ENCODE measurements around the gene TBX20. TPM values are rescaled to one million over a fixed set of nuclear protein-coding genes. Genes with fewer than 3 reads are reported as not detected.

Gene TBX20
- total and polyA plus RNA-seq, 2 of the 8 experiments (the other 6 are each of a cell fraction or from before 2014, with no cell fraction given) = 0.08 to 0.26 TPM

DNA sequence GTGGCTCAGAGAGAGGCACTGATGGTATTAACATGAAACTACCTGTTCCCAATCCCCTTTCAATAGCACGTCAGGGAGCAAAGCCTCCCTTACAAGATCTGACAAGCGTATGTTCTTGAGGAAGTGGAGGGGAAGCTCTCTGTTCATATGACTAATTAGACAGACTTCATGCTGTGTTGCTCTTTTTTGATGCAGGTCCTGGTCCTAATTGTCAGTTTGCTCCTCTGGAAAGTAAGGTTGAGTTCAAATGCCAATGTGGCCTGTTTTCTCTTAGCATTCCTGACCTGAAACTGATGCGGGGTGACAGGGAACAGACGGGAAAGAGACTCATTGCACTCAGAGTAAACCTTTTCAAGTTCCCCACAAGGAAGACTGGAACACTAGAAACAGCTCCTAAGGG lies 27.0 kb upstream of the TBX20 start:
- Histone ChIP-seq H3K23me2 (ENCODE audit: low read depth, low read length) (no peaks in the 10 kb centered on the region), H3K4me2 (ENCODE audit: insufficient read depth in 1 of 2, low read depth in 2 of 2, low read length in 2 of 2) (peak overlapping the region in 1 of 2 experiments; percentile 42; a peak in 2 of 4 replicates), H3K14ac (ENCODE audit: insufficient read length) (no peak overlapping the region), H3K23ac (ENCODE audit: insufficient read length) (no peak overlapping the region), H3K4ac (replicated peaks; ENCODE audit: insufficient read length, low read depth, low read length) (no peak overlapping the region), H4K8ac (ENCODE audit: extremely low read depth, insufficient read depth, low read length) (no peak overlapping the region), H3K9me3 (ENCODE audit: insufficient read depth in 2 of 2, low read depth in 1 of 2, low read length in 1 of 2) (no peaks in the 10 kb centered on the region), H4K91ac (replicated peaks; ENCODE audit: insufficient read length, low read length) (no peak overlapping the region), H3K79me1 (ENCODE audit: low read depth, low read length) (no peaks in the 10 kb centered on the region), H3K9ac (replicated peaks in 1 of 4; ENCODE audit: extremely low read depth in 1 of 4, low read depth in 3 of 4, low read length in 3 of 4) (no peak overlapping the region), H2BK120ac (replicated peaks; ENCODE audit: low read depth, low read length) (no peak overlapping the region), H2BK12ac (ENCODE audit: low read depth, low read length) (no peak overlapping the region), H3K18ac (ENCODE audit: extremely low read depth, low read length) (no peak overlapping the region), H4K20me1 (replicated peaks in 1 of 2; ENCODE audit: control insufficient read depth in 1 of 2, insufficient read depth in 2 of 2, low read length in 2 of 2) (no peaks in the 10 kb centered on the region), H3K4me3 (ENCODE audit: extremely low read depth in 1 of 4, insufficient read depth in 2 of 4, low read depth in 3 of 4, low read length in 4 of 4) (no peak overlapping the region), H3K4me1 (replicated peaks in 1 of 4; ENCODE audit: control insufficient read depth in 3 of 4, insufficient read depth in 4 of 4, low read length in 3 of 4) (peaks cover 0 to 14% (median 9%) of the 10 kb centered on the region in 4 experiments; a peak in 5 of 7 replicates), H2BK5ac (ENCODE audit: low read depth, low read length) (no peak overlapping the region), H2BK20ac (ENCODE audit: low read length) (no peak overlapping the region), H3K79me2 (ENCODE audit: control insufficient read depth in 1 of 2, insufficient read depth in 2 of 2, low read length in 2 of 2) (no peaks in the 10 kb centered on the region), H3K27me3 (replicated peaks in 1 of 4; ENCODE audit: control insufficient read depth in 3 of 4, extremely low read depth in 1 of 4, insufficient read depth in 3 of 4, low read length in 3 of 4) (no peaks in the 10 kb centered on the region; a peak in 2 of 7 replicates), H3K36me3 (ENCODE audit: control insufficient read depth in 2 of 4, insufficient read depth in 4 of 4, low read length in 3 of 4) (no peaks in the 10 kb centered on the region), H2AFZ (ENCODE audit: low read length) (no peak overlapping the region), H3K56ac (replicated peaks; ENCODE audit: insufficient read length, low read depth, low read length) (no peak overlapping the region), H2BK15ac (ENCODE audit: low read length) (no peak overlapping the region), H2AK5ac (ENCODE audit: low read depth, low read length) (no peak overlapping the region), H3K27ac (ENCODE audit: low read depth, low read length) (no peak overlapping the region), H4K5ac (ENCODE audit: insufficient read length, low read depth, low read length) (no peak overlapping the region)
- FAIRE-seq (no peak), DNase-seq (ENCODE audit: low read depth in 1 of 2, low spot score in 2 of 2) (no peak)
- ChIA-PET POLR2A (ENCODE audit: partially characterized antibody) (interaction anchor here (0.8 kb wide), 1 partner anchor 24 kb away, joined by 3 read pairs; no protein-coding TSS in a partner anchor), CTCF (ENCODE audit: partially characterized antibody) (interaction anchor here (0.9 to 2.0 kb wide), 4 partner anchors 17 to 239 kb away, joined by 3 to 5 read pairs (median 3); no protein-coding TSS in a partner anchor)
- TF ChIP-seq SP2 (IDR thresholded peaks at IDR 0.05; ENCODE audit: low read length) = no peak
- TF ChIP-seq GTF2F1 (IDR thresholded peaks at IDR 0.05; ENCODE audit: borderline replicate concordance, low read depth, low read length) = no peak
- TF ChIP-seq, protein P1, sequence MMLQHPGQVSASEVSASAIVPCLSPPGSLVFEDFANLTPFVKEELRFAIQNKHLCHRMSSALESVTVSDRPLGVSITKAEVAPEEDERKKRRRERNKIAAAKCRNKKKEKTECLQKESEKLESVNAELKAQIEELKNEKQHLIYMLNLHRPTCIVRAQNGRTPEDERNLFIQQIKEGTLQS (IDR thresholded peaks at IDR 0.05; ENCODE audit: insufficient read depth, low read depth, low read length) = no peak
- TF ChIP-seq SP1 (IDR thresholded peaks at IDR 0.05; ENCODE audit: low read depth, low read length) = no peak
- TF ChIP-seq JUN (IDR thresholded peaks at IDR 0.05; ENCODE audit: low read depth, low read length) = no peak
- no peak for TF ChIP-seq RFX5 (IDR thresholded peaks at IDR 0.05; ENCODE audit: borderline replicate concordance, low read depth, low read length)
- TF ChIP-seq, protein P2, sequence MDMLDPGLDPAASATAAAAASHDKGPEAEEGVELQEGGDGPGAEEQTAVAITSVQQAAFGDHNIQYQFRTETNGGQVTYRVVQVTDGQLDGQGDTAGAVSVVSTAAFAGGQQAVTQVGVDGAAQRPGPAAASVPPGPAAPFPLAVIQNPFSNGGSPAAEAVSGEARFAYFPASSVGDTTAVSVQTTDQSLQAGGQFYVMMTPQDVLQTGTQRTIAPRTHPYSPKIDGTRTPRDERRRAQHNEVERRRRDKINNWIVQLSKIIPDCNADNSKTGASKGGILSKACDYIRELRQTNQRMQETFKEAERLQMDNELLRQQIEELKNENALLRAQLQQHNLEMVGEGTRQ (IDR thresholded peaks at IDR 0.05; ENCODE audit: low read length) = no peak
- no peak for TF ChIP-seq EZH2 (IDR thresholded peaks at IDR 0.05; ENCODE audit: low read depth, low read length, severe bottlenecking)
- TF ChIP-seq NRF1 (IDR thresholded peaks at IDR 0.05; ENCODE audit: low read depth, low read length) = no peak
- no peak for TF ChIP-seq BCL11A (IDR thresholded peaks at IDR 0.05; ENCODE audit: low read depth in 2 of 2, low read length in 2 of 2)
- 43% methylated on average over 4 of the region's 4 CpGs; no CpG with 5 or more reads in 1 of the 2 experiments for whole genome bisulfite sequencing, 2 experiments (ENCODE audit: extremely low coverage in 1 of 2, insufficient coverage in 1 of 2, insufficient read length in 1 of 2, insufficient replicate concordance in 2 of 2, low coverage in 1 of 2, low lambda C conversion rate in 2 of 2, missing lambda C conversion rate in 1 of 2)

All from H1 (cell line).